H7 (cell line): ENCODE measurements around the gene C19orf25. TPM values are rescaled to one million over a fixed set of nuclear protein-coding genes. Genes with fewer than 3 reads are reported as not detected.
A peak's percentile ranks its signal among the peaks of the same experiment; 100 is the strongest.
"Not testable (repeated sequence)": the region's sequence is repeated elsewhere in the genome, so short reads cannot be mapped to it uniquely, and the experiment has no call there.

Experiments
- DNase-seq: peaks from one replicate; pipeline ENCODE4 v3.0.0; 2012
- H3K27me3 ChIP-seq: 2 replicates; pipeline ENCODE4 v1.6.0; 2011; ENCODE audit warnings: mild to moderate bottlenecking, low read length; ENCODE audit not compliant: control insufficient read depth, insufficient read depth
- H3K36me3 ChIP-seq: replicated peaks from 2 replicates; pipeline ENCODE4 v1.5.1; 2011; ENCODE audit warnings: low read length; ENCODE audit not compliant: control insufficient read depth, insufficient read depth
- H3K4me3 ChIP-seq: 2 replicates; pipeline ENCODE4 v1.5.1; 2011; ENCODE audit warnings: low read depth, mild to moderate bottlenecking, control low read depth, low read length, moderate library complexity; ENCODE audit not compliant: insufficient read depth
- total RNA-seq: library from RNA; depleted of rRNA; stranded (reverse); fragments of >200 nt; shearing (Covaris generic); gene quantifications from 2 replicates; pipeline ENCODE4 v1.2.3, GENCODE V29; 2014

C19orf25 gene
- total RNA-seq, 1 experiment from 2014 or later, result 75.3 TPM

GRCh38 chr19:1507192-1507660 is 28.2 kb upstream of the C19orf25 start:
- Histone ChIP-seq H3K27me3 (peaks cover 37% of the 10 kb centered on the region), H3K4me3 (peak overlapping the region; percentile 19)
- DNase-seq, result no peak

GRCh38 chr19:1505991-1506881 is 27.2 kb upstream of the C19orf25 start:
- H3K4me3 ChIP-seq, result no peak overlapping the region
- DNase-seq, result no peak
- H3K27me3 ChIP-seq, result peaks cover 29% of the 10 kb centered on the region
- H3K36me3 ChIP-seq, result no peaks in the 10 kb centered on the region

More at GRCh38 chr19:1507192-1507660, 28.2 kb upstream of the C19orf25 start:
- H3K36me3 ChIP-seq, result no peaks in the 10 kb centered on the region

DNA sequence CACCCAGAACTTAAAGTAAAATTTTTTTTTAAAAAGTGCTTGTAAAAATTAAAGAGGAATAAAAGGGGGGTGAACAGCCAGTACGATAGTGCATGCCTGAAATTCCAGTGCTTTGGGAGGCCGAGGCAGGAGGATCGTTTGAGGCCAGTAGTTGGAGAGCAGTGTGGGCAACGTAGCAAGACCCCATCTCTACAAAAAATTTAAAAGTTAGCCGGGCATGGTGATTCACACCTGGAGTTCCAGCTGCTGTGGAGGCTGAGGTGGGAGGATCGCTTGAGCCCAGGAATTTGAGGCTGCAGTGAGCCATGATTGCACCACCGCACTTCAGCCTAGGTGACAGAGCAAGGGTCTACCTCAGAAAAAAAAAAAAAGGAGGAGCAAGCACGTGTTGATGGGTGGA is 26.0 kb upstream of the C19orf25 start:
- Histone ChIP-seq H3K27me3 (peaks cover 20% of the 10 kb centered on the region), H3K36me3 (no peaks in the 10 kb centered on the region), H3K4me3 (no peak overlapping the region)
- DNase-seq, result no peak

DNA sequence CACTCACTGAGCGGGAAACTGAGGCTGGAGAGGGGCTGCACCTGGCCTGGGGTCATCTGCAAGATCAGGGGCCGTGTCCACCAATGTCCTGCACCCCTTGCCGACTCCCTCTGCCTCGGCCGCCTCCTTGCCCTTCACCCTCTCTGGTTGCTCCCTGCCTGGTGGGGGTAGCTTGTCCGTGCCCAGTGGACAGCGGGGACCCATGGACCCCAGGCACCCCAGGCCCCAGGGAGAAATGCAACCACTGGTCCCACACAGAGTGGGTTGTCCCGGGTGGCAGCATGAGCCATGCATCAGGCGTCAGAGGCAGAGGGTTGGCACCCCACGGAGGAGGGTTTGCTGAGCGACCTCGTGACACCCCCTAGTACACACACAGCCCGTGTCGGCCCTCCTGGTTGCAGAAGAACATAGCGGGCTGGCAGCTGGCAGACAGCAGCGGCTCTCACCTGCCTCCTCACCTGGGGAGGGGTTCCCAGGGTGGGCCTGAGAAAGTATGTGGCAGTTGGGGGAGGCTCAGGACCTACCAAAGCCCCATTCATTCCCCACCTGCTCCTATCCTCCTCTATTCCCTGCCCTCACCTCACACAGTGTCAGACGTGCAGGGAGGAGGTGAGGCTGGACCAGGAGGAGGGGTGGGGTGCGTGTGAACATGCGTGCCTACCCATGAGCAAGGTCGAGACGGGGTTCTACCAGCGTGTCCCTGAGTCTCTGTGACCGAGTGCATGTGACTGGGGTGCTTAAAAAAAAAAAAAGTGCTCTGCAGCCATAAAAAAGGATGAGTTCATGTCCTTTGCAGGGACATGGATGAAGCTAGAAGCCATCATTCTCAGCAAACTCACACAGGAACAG is 25.1 kb upstream of the C19orf25 start:
- H3K36me3 ChIP-seq, result no peaks in the 10 kb centered on the region
- no peak for DNase-seq
- peaks cover 12% of the 10 kb centered on the region for H3K27me3 ChIP-seq
- peak overlapping the region; percentile 0; the same call in 1 of the 2 replicates for H3K4me3 ChIP-seq

- no peaks in the 10 kb centered on the region for H3K36me3 ChIP-seq
- H3K27me3 ChIP-seq, result peaks cover 12% of the 10 kb centered on the region
- peak; percentile 94 for DNase-seq
- peak overlapping the region; percentile 24; the same call in 1 of the 2 replicates for H3K4me3 ChIP-seq
Measured at GRCh38 chr19:1503089-1503924, 24.3 kb upstream of the C19orf25 start.

GRCh38 chr19:1502433-1503088 is 23.5 kb upstream of the C19orf25 start:
- Histone ChIP-seq H3K27me3 (peaks cover 12% of the 10 kb centered on the region), H3K36me3 (no peaks in the 10 kb centered on the region), H3K4me3 (no peak overlapping the region)
- no peak for DNase-seq

GRCh38 chr19:1501200-1501595 is 22.2 kb upstream of the C19orf25 start:
- H3K4me3 ChIP-seq, result no peak overlapping the region
- H3K27me3 ChIP-seq, result peaks cover 12% of the 10 kb centered on the region
- no peak for DNase-seq
- no peaks in the 10 kb centered on the region for H3K36me3 ChIP-seq

- not testable (repeated sequence) for DNase-seq, H3K4me3 ChIP-seq, H3K36me3 ChIP-seq
- H3K27me3 ChIP-seq, result peaks cover 12% of the 10 kb centered on the region
Measured at GRCh38 chr19:1499231-1499630, 20.2 kb upstream of the C19orf25 start.

GRCh38 chr19:1497578-1498235 is 18.7 kb upstream of the C19orf25 start:
- H3K36me3 ChIP-seq, result no peaks in the 10 kb centered on the region
- DNase-seq, result no peak
- peaks cover 3% of the 10 kb centered on the region; the same call in 1 of the 2 replicates for H3K27me3 ChIP-seq
- no peak overlapping the region for H3K4me3 ChIP-seq

- Histone ChIP-seq H3K4me3 (no peak overlapping the region), H3K36me3 (no peaks in the 10 kb centered on the region), H3K27me3 (peaks cover 8% of the 10 kb centered on the region)
- DNase-seq, result no peak
Measured at GRCh38 chr19:1496714-1497577, 17.9 kb upstream of the C19orf25 start.

GRCh38 chr19:1495799-1496713 is 17.0 kb upstream of the C19orf25 start:
- H3K27me3 ChIP-seq, result peaks cover 17% of the 10 kb centered on the region
- no peak overlapping the region for H3K4me3 ChIP-seq
- no peaks in the 10 kb centered on the region for H3K36me3 ChIP-seq
- DNase-seq, result no peak
